Thoracic aorta endothelial cell (primary cell): Measurements from ENCODE around the gene MEIOB. TPM values are rescaled to one million over a fixed set of nuclear protein-coding genes. Genes with fewer than 3 reads are reported as not detected.

Experiments used
- total RNA-seq: library from RNA; depleted of rRNA; stranded (reverse); fragments of >200 nt; gene quantifications from 2 replicates; pipeline ENCODE4 v1.2.3, GENCODE V29; 2012

Gene MEIOB, protein sequence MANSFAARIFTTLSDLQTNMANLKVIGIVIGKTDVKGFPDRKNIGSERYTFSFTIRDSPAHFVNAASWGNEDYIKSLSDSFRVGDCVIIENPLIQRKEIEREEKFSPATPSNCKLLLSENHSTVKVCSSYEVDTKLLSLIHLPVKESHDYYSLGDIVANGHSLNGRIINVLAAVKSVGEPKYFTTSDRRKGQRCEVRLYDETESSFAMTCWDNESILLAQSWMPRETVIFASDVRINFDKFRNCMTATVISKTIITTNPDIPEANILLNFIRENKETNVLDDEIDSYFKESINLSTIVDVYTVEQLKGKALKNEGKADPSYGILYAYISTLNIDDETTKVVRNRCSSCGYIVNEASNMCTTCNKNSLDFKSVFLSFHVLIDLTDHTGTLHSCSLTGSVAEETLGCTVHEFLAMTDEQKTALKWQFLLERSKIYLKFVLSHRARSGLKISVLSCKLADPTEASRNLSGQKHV
- total RNA-seq = 0.14 and 0.66 TPM in 2 replicates

GRCh38 chr16:1871974-1872635 lies at the start of gene MEIOB:
Gene MEIOB (minus strand): TSS chr16:1872164. CDS start chr16:1868175, 3,989 bp downstream.

GRCh38 chr16:1918351-1919326 lies 46.7 kb upstream of the MEIOB start, which contains the start of gene HS3ST6:
Gene HS3ST6 (minus strand): TSS chr16:1918415. CDS start chr16:1918323, 92 bp downstream.

DNA sequence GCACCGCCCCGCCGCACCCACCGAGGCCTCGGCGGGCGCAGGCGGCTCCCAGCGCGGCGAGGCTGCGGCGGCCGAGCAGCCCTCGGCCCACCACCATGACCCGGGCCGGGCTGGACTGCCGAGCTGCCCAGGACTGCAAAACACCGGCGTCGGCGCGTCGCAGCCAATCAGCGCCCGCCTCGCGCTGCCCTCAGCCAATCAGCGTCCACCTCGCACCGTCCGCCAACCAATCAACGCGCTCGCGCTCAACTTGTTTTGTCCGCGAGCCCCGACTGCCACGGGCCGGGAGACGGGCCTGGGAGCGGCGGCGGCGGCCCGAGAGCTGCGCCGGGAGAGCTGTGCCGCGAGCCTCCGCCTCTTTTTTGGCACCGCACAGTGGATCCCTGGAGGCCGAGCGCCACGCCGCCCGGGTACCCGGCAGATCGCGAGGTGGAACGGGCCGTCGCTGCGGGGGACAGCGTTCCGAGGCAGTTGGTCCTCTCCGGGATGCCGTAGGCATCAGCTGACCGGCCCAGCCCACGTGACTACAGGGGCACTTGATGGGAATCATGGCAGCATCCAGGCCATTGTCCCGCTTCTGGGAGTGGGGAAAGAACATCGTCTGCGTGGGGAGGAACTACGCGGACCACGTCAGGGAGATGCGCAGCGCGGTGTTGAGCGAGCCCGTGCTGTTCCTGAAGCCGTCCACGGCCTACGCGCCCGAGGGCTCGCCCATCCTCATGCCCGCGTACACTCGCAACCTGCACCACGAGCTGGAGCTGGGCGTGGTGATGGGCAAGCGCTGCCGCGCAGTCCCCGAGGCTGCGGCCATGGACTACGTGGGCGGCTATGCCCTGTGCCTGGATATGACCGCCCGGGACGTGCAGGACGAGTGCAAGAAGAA lies 45.0 kb downstream of the MEIOB start, which contains the start of the genes FAHD1 and HAGH:
TSS of gene FAHD1 (plus strand) at position 516 of the 883 bp plus-strand sequence. CDS start at position 549, 33 bp downstream.
TSS of gene HAGH (minus strand) at position 135 of the 883 bp plus-strand sequence. CDS start at position 97, 38 bp downstream.

GRCh38 chr16:1793578-1794220 lies 78.3 kb downstream of the MEIOB start, which contains the start of gene IGFALS:
Gene IGFALS (minus strand): TSS chr16:1793705. CDS start chr16:1793652, 53 bp downstream.

Other genes starting within 250 kb of the MEIOB start
- 70.2 and 72.1 TPM in 2 replicates for gene JPT2, start 193.9 kb downstream of the MEIOB start, total RNA-seq
- gene MAPK8IP3, start 166.0 kb downstream of the MEIOB start, total RNA-seq = 41.9 and 45.7 TPM in 2 replicates
- 26.1 and 27.0 TPM in 2 replicates for gene NME3, start 100.6 kb downstream of the MEIOB start, total RNA-seq
- gene EME2, start 99.4 kb downstream of the MEIOB start, total RNA-seq = 11.6 and 13.5 TPM in 2 replicates
- 59.0 and 75.9 TPM in 2 replicates for gene MRPS34, start 99.0 kb downstream of the MEIOB start, total RNA-seq
- gene SPSB3, start 89.6 kb downstream of the MEIOB start, total RNA-seq = 21.0 and 25.3 TPM in 2 replicates
- 61.0 and 66.9 TPM in 2 replicates for gene NUBP2, start 89.2 kb downstream of the MEIOB start, total RNA-seq
- gene IGFALS, start 78.5 kb downstream of the MEIOB start, total RNA-seq = not detected in 2 replicates
- 43.0 and 46.1 TPM in 2 replicates for gene HAGH, start 45.3 kb downstream of the MEIOB start, total RNA-seq
- gene FAHD1, start 45.0 kb downstream of the MEIOB start, total RNA-seq = 57.3 and 63.8 TPM in 2 replicates
- gene HS3ST6, start 46.3 kb upstream of the MEIOB start, total RNA-seq = not detected in 2 replicates
- 14.6 and 16.4 TPM in 2 replicates for gene MSRB1, start 71.0 kb upstream of the MEIOB start, total RNA-seq
- not detected in 2 replicates for gene RPL3L, start 82.5 kb upstream of the MEIOB start, total RNA-seq
- 97.1 and 113 TPM in 2 replicates for gene NDUFB10, start 87.4 kb upstream of the MEIOB start, total RNA-seq
- 2,240 and 2,662 TPM in 2 replicates for gene RPS2, start 92.7 kb upstream of the MEIOB start, total RNA-seq
- gene RNF151, start 94.7 kb upstream of the MEIOB start, total RNA-seq = not detected in 2 replicates
- 48.4 and 49.1 TPM in 2 replicates for gene TBL3, start 99.9 kb upstream of the MEIOB start, total RNA-seq
- gene NOXO1, start 109.3 kb upstream of the MEIOB start, total RNA-seq = 0.40 TPM in 1 of 2 replicates, not detected in the other
- gene GFER, start 112.0 kb upstream of the MEIOB start, total RNA-seq = 8.6 and 13.6 TPM in 2 replicates
- gene SYNGR3, start 117.8 kb upstream of the MEIOB start, total RNA-seq = 1.3 and 1.6 TPM in 2 replicates
- 26.7 and 36.5 TPM in 2 replicates for gene ZNF598, start 137.7 kb upstream of the MEIOB start, total RNA-seq
- 0.13 and 0.72 TPM in 2 replicates for gene NPW, start 147.6 kb upstream of the MEIOB start, total RNA-seq
- gene NHERF2, start 154.7 kb upstream of the MEIOB start, total RNA-seq = 52.7 and 94.3 TPM in 2 replicates
- 18.6 and 27.1 TPM in 2 replicates for gene NTHL1, start 175.7 kb upstream of the MEIOB start, total RNA-seq
- gene TSC2, start 175.8 kb upstream of the MEIOB start, total RNA-seq = 56.4 and 61.7 TPM in 2 replicates